Left ventricle myocardium superior (tissue), 1 donor: Measurements from ENCODE around the gene ALDH4A1. TPM values are rescaled to one million over a fixed set of nuclear protein-coding genes. Genes with fewer than 3 reads are reported as not detected.
"Not testable (repeated sequence)": the region's sequence is repeated elsewhere in the genome, so short reads cannot be mapped to it uniquely, and the experiment has no call there.

Experiments
- ATAC-seq: fragments of 200-7000 bp; cut with Tn5 transposase; one replicate; pipeline ENCODE4 v1.9.1; 2020; ENCODE audit warnings: mild to moderate bottlenecking, moderate library complexity
- DNase-seq: peaks from one replicate; pipeline ENCODE4 v3.0.0-alpha.2; 2020
- intact Hi-C: fragments of 100-400 bp; cut with micrococcal nuclease; formaldehyde crosslinking; loops from one replicate; pipeline ENCODE4 v1.11.0; 2022
- total RNA-seq: library from RNA; stranded (reverse); fragmentation: NEBNext Ultra II Directional; extraction: Animal tissue kit (Norgen Biotek cat#: 25700); gene quantifications from one replicate; pipeline ENCODE4 v1.2.1, GENCODE V29; 2021
- donor health status: DM: no; HTN: yes; CAD: no; lungs with severe emphysema.

Gene ALDH4A1
- total RNA-seq, 1 donor from 2014 or later = 27.3 TPM

DNA sequence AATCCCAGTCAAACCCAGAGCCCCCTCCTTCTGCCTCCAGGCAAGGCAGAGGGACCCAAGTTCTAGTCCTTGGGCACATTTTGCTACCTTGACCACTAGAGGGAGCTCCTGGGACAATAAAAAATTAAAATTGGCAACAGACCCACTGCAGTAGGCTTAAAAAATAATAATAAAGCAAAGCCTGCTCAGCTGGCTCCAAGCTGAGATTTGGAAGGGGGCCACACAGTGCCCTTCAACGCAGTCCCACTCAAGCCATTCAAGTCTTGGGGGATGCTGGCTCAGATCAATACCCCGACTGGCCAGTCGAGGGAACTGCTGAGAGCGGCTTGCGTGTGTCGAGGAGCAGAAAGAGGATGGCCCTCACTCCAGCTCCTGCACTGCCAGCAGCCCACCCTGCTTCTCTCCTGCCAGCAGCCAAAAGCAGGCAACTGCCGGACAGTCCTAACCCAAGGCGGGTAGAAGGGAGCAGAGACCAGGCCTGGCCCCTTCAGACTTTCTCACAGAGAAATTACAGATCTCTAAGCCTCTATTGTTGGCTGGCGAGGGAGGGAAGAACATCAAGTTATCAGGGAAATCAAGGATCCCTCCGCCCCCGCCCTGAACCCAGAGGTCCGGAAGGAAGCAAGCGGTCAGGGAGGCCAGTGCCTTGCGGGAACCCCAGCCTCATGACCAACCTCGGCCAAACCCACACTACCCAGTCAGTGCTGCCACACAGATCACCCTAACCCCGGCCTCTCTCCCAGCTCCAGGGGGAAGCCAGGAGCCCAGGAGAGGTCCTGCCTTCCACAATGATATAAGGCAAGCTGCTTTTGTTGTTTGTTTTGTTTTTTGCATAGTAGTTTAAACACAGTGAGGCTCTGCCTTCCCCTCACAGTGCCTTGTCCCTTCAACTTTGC, 4.9 kb upstream of the ALDH4A1 start:
- DNase-seq (peak; percentile 68), ATAC-seq (peak; percentile 32)
- intact Hi-C loops = loop anchor here (10.0 kb wide), 1 partner anchor 188 kb away; no protein-coding TSS in a partner anchor

- ATAC-seq (no peak), DNase-seq (no peak)
- intact Hi-C loops = loop anchor here (10.0 kb wide), 1 partner anchor 191 kb away; no protein-coding TSS in a partner anchor
Observed at GRCh38 chr1:18903291-18903756, 969 bp upstream of the ALDH4A1 start.

GRCh38 chr1:18901952-18902522, 318 bp downstream of the ALDH4A1 start:
- intact Hi-C loops = loop anchor here (10.0 kb wide), 1 partner anchor 193 kb away; no protein-coding TSS in a partner anchor
- ATAC-seq = peak; percentile 7
- no peak for DNase-seq

DNA sequence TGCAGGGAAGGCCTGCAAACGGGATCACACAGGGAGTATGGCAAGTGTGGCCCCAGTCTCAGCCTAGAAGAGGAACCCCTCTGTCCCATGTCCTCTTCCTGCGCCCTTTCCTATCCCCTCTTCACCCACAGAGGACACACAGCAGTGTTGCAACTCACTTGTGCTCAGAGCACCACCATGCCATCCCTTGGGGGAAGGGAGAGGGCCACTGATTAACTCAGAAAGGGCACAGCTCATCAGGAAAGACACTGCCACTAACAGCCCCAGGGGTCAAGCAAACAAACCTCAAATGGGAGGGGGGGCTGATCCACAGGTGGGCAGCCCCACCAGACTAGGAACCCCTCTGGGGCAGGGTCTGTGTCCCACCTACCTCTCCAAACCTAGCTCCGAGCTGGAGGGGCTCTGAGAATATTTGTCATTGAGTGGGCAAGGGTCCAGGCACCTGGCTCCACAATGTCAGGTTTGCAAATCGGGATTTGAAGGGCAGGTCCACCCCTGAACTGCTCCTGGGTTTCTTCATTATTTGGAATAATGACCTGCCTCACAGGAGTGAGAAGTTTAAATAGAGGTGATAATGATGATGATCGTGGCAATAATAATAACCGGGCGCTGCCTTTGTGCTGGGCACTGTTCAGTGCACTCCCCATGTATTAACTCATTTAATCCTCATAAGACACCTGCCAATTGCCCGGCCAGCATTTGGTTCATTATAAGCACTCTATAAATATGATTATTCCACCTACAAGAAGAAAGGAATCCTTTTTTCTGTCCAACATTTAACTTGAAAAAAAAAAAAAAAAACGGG, 1.0 kb downstream of the ALDH4A1 start:
- intact Hi-C loops = loop anchor here (10.0 kb wide), 1 partner anchor 193 kb away; no protein-coding TSS in a partner anchor
- no peak for DNase-seq
- ATAC-seq = no peak

GRCh38 chr1:18900303-18900841, 2.0 kb downstream of the ALDH4A1 start:
- DNase-seq = no peak
- intact Hi-C loops = loop anchor here (10.0 kb wide), 1 partner anchor 194 kb away; no protein-coding TSS in a partner anchor
- no peak for ATAC-seq

- DNase-seq (no peak), ATAC-seq (no peak)
- intact Hi-C loops = loop anchor here (10.0 kb wide), 1 partner anchor 195 kb away; no protein-coding TSS in a partner anchor
Observed at GRCh38 chr1:18899363-18900049, 2.8 kb downstream of the ALDH4A1 start.

DNA sequence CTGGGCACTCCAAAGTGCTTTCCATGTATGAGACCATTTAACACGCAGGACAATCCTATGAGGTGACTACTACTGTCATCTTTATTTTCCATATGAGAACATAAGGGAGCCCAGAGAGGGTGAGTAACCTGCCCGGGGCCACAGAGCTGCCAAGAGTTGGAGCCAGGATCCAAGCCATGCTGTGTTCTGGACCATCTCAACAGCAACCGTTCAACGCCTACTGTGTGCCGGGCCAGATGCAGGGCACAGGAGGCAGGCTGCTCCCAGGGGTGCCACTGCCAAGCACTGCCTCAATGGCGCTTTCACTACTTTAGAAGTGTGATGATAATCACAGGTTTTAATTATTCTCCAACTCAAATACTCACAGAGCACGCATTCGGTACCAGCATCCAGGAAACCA, 3.8 kb downstream of the ALDH4A1 start:
- ATAC-seq (no peak), DNase-seq (no peak)
- intact Hi-C loops = no loop called here

- no peak for ATAC-seq
- DNase-seq = no peak
- intact Hi-C loops = no loop called here
Observed at GRCh38 chr1:18895317-18895716, 7.0 kb downstream of the ALDH4A1 start.

GRCh38 chr1:18893120-18893519, 9.2 kb downstream of the ALDH4A1 start:
- ATAC-seq (no peak), DNase-seq (no peak)
- intact Hi-C loops = no loop called here

- DNase-seq, ATAC-seq, intact Hi-C loops: not testable (repeated sequence)
Observed at GRCh38 chr1:18891858-18892257, 10.5 kb downstream of the ALDH4A1 start.

GRCh38 chr1:18891426-18891780, 11.0 kb downstream of the ALDH4A1 start:
- DNase-seq = no peak
- intact Hi-C loops = no loop called here
- ATAC-seq = no peak

- intact Hi-C loops = no loop called here
- DNase-seq (no peak), ATAC-seq (peak; percentile 48)
Observed at GRCh38 chr1:18890706-18891425, 11.5 kb downstream of the ALDH4A1 start.

- ATAC-seq (no peak), DNase-seq (no peak)
- intact Hi-C loops = no loop called here
Observed at GRCh38 chr1:18886003-18886335, 16.4 kb downstream of the ALDH4A1 start.

- intact Hi-C loops = no loop called here
- DNase-seq = no peak
- ATAC-seq = no peak
Observed at GRCh38 chr1:18885311-18886002, 16.9 kb downstream of the ALDH4A1 start.

DNA sequence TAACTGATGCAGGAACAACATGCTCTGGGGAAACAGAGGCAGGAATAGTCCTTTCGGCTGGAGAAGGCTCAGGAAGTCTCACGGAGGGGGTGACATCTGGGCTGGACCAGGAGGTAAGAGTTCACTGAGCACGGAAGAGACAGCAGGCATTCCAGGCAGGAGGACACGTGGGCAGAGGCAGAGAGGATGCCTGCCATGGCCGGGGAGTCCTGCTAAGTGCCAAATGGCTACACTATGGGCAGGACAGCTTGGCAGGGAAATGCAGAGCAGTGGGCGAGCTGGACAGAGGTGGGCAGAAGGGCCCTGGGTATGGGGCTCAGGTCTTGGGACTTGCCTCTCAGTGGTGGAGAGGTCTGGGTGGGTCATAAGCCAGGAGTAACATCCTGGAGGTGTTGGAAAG, 17.6 kb downstream of the ALDH4A1 start:
- DNase-seq (no peak), ATAC-seq (no peak)
- intact Hi-C loops = no loop called here

DNA sequence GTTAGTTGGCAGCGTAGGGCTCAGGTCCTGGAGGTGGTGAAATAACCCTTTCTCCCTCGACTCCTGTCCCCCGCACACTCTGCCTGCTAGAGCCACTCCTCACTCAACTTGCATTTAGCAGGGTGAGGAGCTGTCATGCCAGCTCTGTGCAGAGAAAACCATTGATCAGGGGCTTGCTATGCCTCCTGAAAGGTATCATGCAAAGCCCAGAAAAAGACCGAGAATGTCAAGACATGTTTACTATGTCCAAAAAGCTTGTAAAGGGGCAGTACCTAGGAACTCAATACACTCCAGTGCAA, 18.0 kb downstream of the ALDH4A1 start:
- ATAC-seq (no peak), DNase-seq (no peak)
- intact Hi-C loops = no loop called here

- intact Hi-C loops = no loop called here
- ATAC-seq (peak; percentile 80), DNase-seq (peak; percentile 86)
Observed at GRCh38 chr1:18883636-18884418, 18.5 kb downstream of the ALDH4A1 start.
